ENCODE data around the gene THUMPD2. TPM values are rescaled to one million over a fixed set of nuclear protein-coding genes. Genes with fewer than 3 reads are reported as not detected.

Gene THUMPD2
- total RNA-seq, 1 experiment from 2014 or later: 7.1 TPM

GRCh38 chr2:39779927-39780326, 869 bp upstream of the THUMPD2 start:
- no peak for DNase-seq
- Histone ChIP-seq H3K27me3 (ENCODE audit: control insufficient read depth, insufficient read depth, low read length) (no peaks in the 10 kb centered on the region), H3K4me3 (ENCODE audit: insufficient read depth, low read depth, low read length) (no peak overlapping the region), H3K36me3 (replicated peaks; ENCODE audit: control insufficient read depth, insufficient read depth, low read length) (no peaks in the 10 kb centered on the region; the same call in 1 of the 2 replicates)

GRCh38 chr2:39779341-39779851, 338 bp upstream of the THUMPD2 start:
- Histone ChIP-seq H3K4me3 (ENCODE audit: insufficient read depth, low read depth, low read length) (peak overlapping the region; percentile 83), H3K27me3 (ENCODE audit: control insufficient read depth, insufficient read depth, low read length) (no peaks in the 10 kb centered on the region), H3K36me3 (replicated peaks; ENCODE audit: control insufficient read depth, insufficient read depth, low read length) (no peaks in the 10 kb centered on the region; the same call in 1 of the 2 replicates)
- no peak for DNase-seq

- DNase-seq: no peak
- peak overlapping the region; percentile 83 for H3K4me3 ChIP-seq (ENCODE audit: insufficient read depth, low read depth, low read length)
- no peaks in the 10 kb centered on the region for H3K27me3 ChIP-seq (ENCODE audit: control insufficient read depth, insufficient read depth, low read length)
- H3K36me3 ChIP-seq (replicated peaks; ENCODE audit: control insufficient read depth, insufficient read depth, low read length): no peaks in the 10 kb centered on the region; the same call in 1 of the 2 replicates
Observed at GRCh38 chr2:39778233-39778632, 825 bp downstream of the THUMPD2 start.

- no peak overlapping the region for H3K4me3 ChIP-seq (ENCODE audit: insufficient read depth, low read depth, low read length)
- H3K36me3 ChIP-seq (replicated peaks; ENCODE audit: control insufficient read depth, insufficient read depth, low read length): peaks cover 2% of the 10 kb centered on the region
- DNase-seq: no peak
- H3K27me3 ChIP-seq (ENCODE audit: control insufficient read depth, insufficient read depth, low read length): no peaks in the 10 kb centered on the region
Observed at GRCh38 chr2:39772812-39773152, 6.3 kb downstream of the THUMPD2 start.

GRCh38 chr2:39772086-39772811, 6.8 kb downstream of the THUMPD2 start:
- DNase-seq: no peak
- no peaks in the 10 kb centered on the region for H3K27me3 ChIP-seq (ENCODE audit: control insufficient read depth, insufficient read depth, low read length)
- no peak overlapping the region for H3K4me3 ChIP-seq (ENCODE audit: insufficient read depth, low read depth, low read length)
- peaks cover 2% of the 10 kb centered on the region for H3K36me3 ChIP-seq (replicated peaks; ENCODE audit: control insufficient read depth, insufficient read depth, low read length)

- Histone ChIP-seq H3K36me3 (replicated peaks; ENCODE audit: control insufficient read depth, insufficient read depth, low read length) (peaks cover 6% of the 10 kb centered on the region), H3K27me3 (ENCODE audit: control insufficient read depth, insufficient read depth, low read length) (no peaks in the 10 kb centered on the region), H3K4me3 (ENCODE audit: insufficient read depth, low read depth, low read length) (no peak overlapping the region)
- DNase-seq: no peak
Observed at GRCh38 chr2:39762448-39762847, 16.6 kb downstream of the THUMPD2 start.

GRCh38 chr2:39757156-39757555, 21.9 kb downstream of the THUMPD2 start:
- H3K36me3 ChIP-seq (replicated peaks; ENCODE audit: control insufficient read depth, insufficient read depth, low read length): peaks cover 10% of the 10 kb centered on the region
- H3K27me3 ChIP-seq (ENCODE audit: control insufficient read depth, insufficient read depth, low read length): no peaks in the 10 kb centered on the region
- DNase-seq: no peak

GRCh38 chr2:39755466-39755865, 23.6 kb downstream of the THUMPD2 start:
- H3K27me3 ChIP-seq (ENCODE audit: control insufficient read depth, insufficient read depth, low read length): no peaks in the 10 kb centered on the region
- peaks cover 10% of the 10 kb centered on the region for H3K36me3 ChIP-seq (replicated peaks; ENCODE audit: control insufficient read depth, insufficient read depth, low read length)
- no peak overlapping the region for H3K4me3 ChIP-seq (ENCODE audit: insufficient read depth, low read depth, low read length)
- no peak for DNase-seq

More at GRCh38 chr2:39757156-39757555, 21.9 kb downstream of the THUMPD2 start:
- H3K4me3 ChIP-seq (ENCODE audit: insufficient read depth, low read depth, low read length): no peak overlapping the region

GRCh38 chr2:39743269-39743776, 35.7 kb downstream of the THUMPD2 start:
- no peak for DNase-seq
- Histone ChIP-seq H3K36me3 (replicated peaks; ENCODE audit: control insufficient read depth, insufficient read depth, low read length) (peaks cover 2% of the 10 kb centered on the region; the same call in 1 of the 2 replicates), H3K27me3 (ENCODE audit: control insufficient read depth, insufficient read depth, low read length) (no peaks in the 10 kb centered on the region), H3K4me3 (ENCODE audit: insufficient read depth, low read depth, low read length) (no peak overlapping the region)

- H3K4me3 ChIP-seq (ENCODE audit: insufficient read depth, low read depth, low read length): no peak overlapping the region
- peaks cover 5% of the 10 kb centered on the region; the same call in 1 of the 2 replicates for H3K36me3 ChIP-seq (replicated peaks; ENCODE audit: control insufficient read depth, insufficient read depth, low read length)
- no peak for DNase-seq
- H3K27me3 ChIP-seq (ENCODE audit: control insufficient read depth, insufficient read depth, low read length): no peaks in the 10 kb centered on the region
Observed at GRCh38 chr2:39741871-39742270, 37.2 kb downstream of the THUMPD2 start.

GRCh38 chr2:39739386-39739785, 39.7 kb downstream of the THUMPD2 start:
- no peaks in the 10 kb centered on the region for H3K27me3 ChIP-seq (ENCODE audit: control insufficient read depth, insufficient read depth, low read length)
- no peak overlapping the region for H3K4me3 ChIP-seq (ENCODE audit: insufficient read depth, low read depth, low read length)
- DNase-seq: no peak
- H3K36me3 ChIP-seq (replicated peaks; ENCODE audit: control insufficient read depth, insufficient read depth, low read length): peaks cover 11% of the 10 kb centered on the region

- Histone ChIP-seq H3K36me3 (replicated peaks; ENCODE audit: control insufficient read depth, insufficient read depth, low read length) (peaks cover 11% of the 10 kb centered on the region), H3K4me3 (ENCODE audit: insufficient read depth, low read depth, low read length) (no peak overlapping the region), H3K27me3 (ENCODE audit: control insufficient read depth, insufficient read depth, low read length) (no peaks in the 10 kb centered on the region)
- no peak for DNase-seq
Observed at GRCh38 chr2:39738936-39739335, 40.1 kb downstream of the THUMPD2 start.

GRCh38 chr2:39737661-39738060, 41.4 kb downstream of the THUMPD2 start:
- peak; percentile 13 for DNase-seq
- no peaks in the 10 kb centered on the region for H3K27me3 ChIP-seq (ENCODE audit: control insufficient read depth, insufficient read depth, low read length)
- H3K36me3 ChIP-seq (replicated peaks; ENCODE audit: control insufficient read depth, insufficient read depth, low read length): peaks cover 9% of the 10 kb centered on the region
- H3K4me3 ChIP-seq (ENCODE audit: insufficient read depth, low read depth, low read length): no peak overlapping the region

- DNase-seq: no peak
- Histone ChIP-seq H3K36me3 (replicated peaks; ENCODE audit: control insufficient read depth, insufficient read depth, low read length) (peaks cover 9% of the 10 kb centered on the region), H3K4me3 (ENCODE audit: insufficient read depth, low read depth, low read length) (no peak overlapping the region)
Observed at GRCh38 chr2:39736640-39737039, 42.4 kb downstream of the THUMPD2 start.

GRCh38 chr2:39735648-39736047, 43.4 kb downstream of the THUMPD2 start:
- DNase-seq: no peak
- Histone ChIP-seq H3K27me3 (ENCODE audit: control insufficient read depth, insufficient read depth, low read length) (no peaks in the 10 kb centered on the region), H3K36me3 (replicated peaks; ENCODE audit: control insufficient read depth, insufficient read depth, low read length) (peaks cover 9% of the 10 kb centered on the region), H3K4me3 (ENCODE audit: insufficient read depth, low read depth, low read length) (no peak overlapping the region)

More at GRCh38 chr2:39736640-39737039, 42.4 kb downstream of the THUMPD2 start:
- no peaks in the 10 kb centered on the region for H3K27me3 ChIP-seq (ENCODE audit: control insufficient read depth, insufficient read depth, low read length)

Measured in H7 (cell line).